Fibroblast of skin of left biceps (primary cell): Measurements from ENCODE around the gene ZKSCAN5.

Experiments used
- DNase-seq, 2 experiments: peaks; one replicate each; pipeline ENCODE4 v3.0.0-alpha.2; 2013; ENCODE audit warnings: low read depth in 2 of 2

The ZKSCAN5 gene

GRCh38 chr7:99504603-99505323 lies at the start of gene ZKSCAN5:
ZKSCAN5 (plus strand) TSS chr7:99504662; CDS start chr7:99506045, 1,383 bp downstream.
- DNase-seq, result peak; percentile 88 to 90

- DNase-seq, result no peak
Measured at GRCh38 chr7:99455874-99456273, 48.6 kb upstream of the ZKSCAN5 start.

GRCh38 chr7:99456288-99456687 lies 48.2 kb upstream of the ZKSCAN5 start:
- no peak for DNase-seq

GRCh38 chr7:99457050-99457649 lies 47.3 kb upstream of the ZKSCAN5 start:
- no peak for DNase-seq

GRCh38 chr7:99457650-99458493 lies 46.6 kb upstream of the ZKSCAN5 start:
- no peak for DNase-seq

- no peak for DNase-seq
Measured at GRCh38 chr7:99459087-99459486, 45.4 kb upstream of the ZKSCAN5 start.

GRCh38 chr7:99460651-99461050 lies 43.8 kb upstream of the ZKSCAN5 start:
- DNase-seq, result no peak

- DNase-seq, result no peak
Measured at GRCh38 chr7:99461221-99461620, 43.2 kb upstream of the ZKSCAN5 start.

- DNase-seq, result no peak
Measured at GRCh38 chr7:99465421-99465768, 39.1 kb upstream of the ZKSCAN5 start.

GRCh38 chr7:99468336-99468918 lies 36.0 kb upstream of the ZKSCAN5 start:
- DNase-seq, result no peak

GRCh38 chr7:99469381-99470065 lies 34.9 kb upstream of the ZKSCAN5 start:
- no peak for DNase-seq

- peak; percentile 88 to 90 for DNase-seq
Measured at GRCh38 chr7:99472561-99473314, 31.7 kb upstream of the ZKSCAN5 start, which contains the start of gene ZNF789. ZNF789 (plus strand) TSS chr7:99472890; CDS start chr7:99476457, 3,567 bp downstream.

GRCh38 chr7:99473315-99473596 lies 31.2 kb upstream of the ZKSCAN5 start:
- peak in 1 of 2 experiments; percentile 21 for DNase-seq

GRCh38 chr7:99476107-99476506 lies 28.4 kb upstream of the ZKSCAN5 start:
- no peak for DNase-seq

- no peak for DNase-seq
Measured at GRCh38 chr7:99478464-99479440, 25.7 kb upstream of the ZKSCAN5 start.

- DNase-seq, result no peak
Measured at GRCh38 chr7:99485094-99485493, 19.4 kb upstream of the ZKSCAN5 start.

- no peak for DNase-seq
Measured at GRCh38 chr7:99489235-99489634, 15.2 kb upstream of the ZKSCAN5 start.

GRCh38 chr7:99490878-99491277 lies 13.6 kb upstream of the ZKSCAN5 start:
- no peak for DNase-seq

- DNase-seq, result no peak
Measured at GRCh38 chr7:99493823-99494222, 10.6 kb upstream of the ZKSCAN5 start.
